ENCODE results near the gene TFR2. TPM values are rescaled to one million over a fixed set of nuclear protein-coding genes. Genes with fewer than 3 reads are reported as not detected.
"Not testable (repeated sequence)": the region's sequence is repeated elsewhere in the genome, so short reads cannot be mapped to it uniquely, and the experiment has no call there.

TFR2 gene
- total RNA-seq, 4 donors from 2014 or later: 0.38 to 1.1 (median 0.84) TPM

DNA sequence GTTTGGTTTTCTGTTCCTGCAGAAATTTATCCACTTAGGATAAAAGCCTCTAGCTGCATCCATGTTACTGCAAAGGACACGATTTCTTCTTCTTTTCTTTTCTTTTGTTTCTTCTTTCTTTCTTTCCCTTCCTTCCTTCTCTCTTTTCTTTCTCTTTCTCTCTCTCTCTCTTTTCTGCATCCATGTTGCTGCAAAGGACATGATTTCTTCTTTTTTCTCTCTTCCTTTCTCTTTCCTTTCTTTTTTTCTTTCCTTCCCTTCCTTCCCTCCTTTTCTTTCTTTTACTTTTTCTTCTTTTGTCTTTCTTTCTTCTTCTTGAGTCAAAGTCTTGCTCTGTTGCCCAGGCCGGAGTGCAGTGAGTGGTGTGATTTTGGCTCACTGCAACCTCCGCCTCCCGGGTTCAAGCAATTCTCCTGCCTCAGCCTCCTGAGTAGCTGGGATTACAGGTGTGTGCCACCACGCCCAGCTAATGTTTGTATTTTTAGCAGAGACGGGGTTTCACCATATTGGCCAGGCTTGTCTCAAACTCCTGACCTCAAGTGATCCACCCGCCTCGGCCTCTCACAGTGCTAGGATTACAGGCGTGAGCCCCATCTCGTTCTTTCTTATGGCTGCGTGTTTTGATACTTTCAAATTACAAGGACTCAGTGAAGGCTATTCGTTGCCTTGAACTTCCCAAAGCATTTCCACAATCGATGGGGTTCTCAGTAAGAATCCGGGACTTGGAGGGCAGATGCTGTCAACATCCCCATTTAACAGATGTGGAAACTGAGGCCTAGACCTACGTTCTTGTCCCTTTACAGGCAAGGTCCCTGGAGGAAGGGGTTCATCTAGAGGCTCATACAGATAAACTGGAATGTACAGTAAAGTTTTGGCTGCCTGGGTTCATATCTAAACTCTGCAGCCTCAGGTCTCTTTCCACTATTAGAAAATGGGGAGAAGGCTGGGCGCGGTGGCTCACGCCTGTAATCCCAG, 30.3 kb upstream of the TFR2 start:
- Histone ChIP-seq H3K27me3 (no peaks in the 10 kb centered on the region), H3K9me3 (no peaks in the 10 kb centered on the region), H3K4me1 (peaks cover 9 to 23% (median 12%) of the 10 kb centered on the region in 3 donors), H3K4me3 (no peak overlapping the region), H3K27ac (no peak overlapping the region), H3K36me3 (peaks cover 0 to 6% (median 2%) of the 10 kb centered on the region in 3 donors)
- intact Hi-C loops (cut with DNase I): no loop called here
- 84 to 88% methylated on average over 9 to 15 of the region's 18 CpGs for WGBS, 2 donors
- no peak for TF ChIP-seq POLR2A (IDR thresholded peaks at IDR 0.05)
- TF ChIP-seq, protein P1, sequence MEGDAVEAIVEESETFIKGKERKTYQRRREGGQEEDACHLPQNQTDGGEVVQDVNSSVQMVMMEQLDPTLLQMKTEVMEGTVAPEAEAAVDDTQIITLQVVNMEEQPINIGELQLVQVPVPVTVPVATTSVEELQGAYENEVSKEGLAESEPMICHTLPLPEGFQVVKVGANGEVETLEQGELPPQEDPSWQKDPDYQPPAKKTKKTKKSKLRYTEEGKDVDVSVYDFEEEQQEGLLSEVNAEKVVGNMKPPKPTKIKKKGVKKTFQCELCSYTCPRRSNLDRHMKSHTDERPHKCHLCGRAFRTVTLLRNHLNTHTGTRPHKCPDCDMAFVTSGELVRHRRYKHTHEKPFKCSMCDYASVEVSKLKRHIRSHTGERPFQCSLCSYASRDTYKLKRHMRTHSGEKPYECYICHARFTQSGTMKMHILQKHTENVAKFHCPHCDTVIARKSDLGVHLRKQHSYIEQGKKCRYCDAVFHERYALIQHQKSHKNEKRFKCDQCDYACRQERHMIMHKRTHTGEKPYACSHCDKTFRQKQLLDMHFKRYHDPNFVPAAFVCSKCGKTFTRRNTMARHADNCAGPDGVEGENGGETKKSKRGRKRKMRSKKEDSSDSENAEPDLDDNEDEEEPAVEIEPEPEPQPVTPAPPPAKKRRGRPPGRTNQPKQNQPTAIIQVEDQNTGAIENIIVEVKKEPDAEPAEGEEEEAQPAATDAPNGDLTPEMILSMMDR (IDR thresholded peaks at IDR 0.05): no peak
- no peak for DNase-seq

DNA sequence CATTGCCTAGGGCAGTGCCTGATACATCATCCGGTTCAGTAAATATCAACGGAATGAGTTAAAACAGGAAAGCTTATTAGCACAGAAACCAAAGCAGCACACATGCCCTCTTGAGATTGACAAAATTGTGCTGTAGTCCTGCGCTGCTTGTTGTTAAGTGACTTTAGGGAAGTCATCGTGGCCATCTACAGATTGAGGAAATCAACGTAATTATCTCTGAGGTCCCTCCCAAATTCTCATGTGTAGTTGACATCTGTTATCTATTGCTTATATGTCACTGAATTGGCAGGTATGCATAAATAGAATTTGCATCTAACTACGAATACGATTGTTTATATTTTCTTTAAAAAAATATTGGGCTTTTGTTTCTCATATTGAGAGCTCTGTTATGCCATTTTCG, 28.7 kb upstream of the TFR2 start:
- no peak for DNase-seq
- no peaks in the 10 kb centered on the region for H3K9me3 ChIP-seq
- no peak overlapping the region for H3K27ac ChIP-seq
- H3K4me3 ChIP-seq: no peak overlapping the region
- WGBS, 2 donors: 54 to 56% methylated on average over 8 of the region's 8 CpGs
- no peaks in the 10 kb centered on the region for H3K27me3 ChIP-seq
- TF ChIP-seq, protein P1 (IDR thresholded peaks at IDR 0.05): no peak
- no peak for TF ChIP-seq POLR2A (IDR thresholded peaks at IDR 0.05)
- H3K4me1 ChIP-seq: peaks cover 3 to 7% (median 4%) of the 10 kb centered on the region in 3 donors
- intact Hi-C loops (cut with DNase I): no loop called here
- H3K36me3 ChIP-seq: no peaks in the 10 kb centered on the region

DNA sequence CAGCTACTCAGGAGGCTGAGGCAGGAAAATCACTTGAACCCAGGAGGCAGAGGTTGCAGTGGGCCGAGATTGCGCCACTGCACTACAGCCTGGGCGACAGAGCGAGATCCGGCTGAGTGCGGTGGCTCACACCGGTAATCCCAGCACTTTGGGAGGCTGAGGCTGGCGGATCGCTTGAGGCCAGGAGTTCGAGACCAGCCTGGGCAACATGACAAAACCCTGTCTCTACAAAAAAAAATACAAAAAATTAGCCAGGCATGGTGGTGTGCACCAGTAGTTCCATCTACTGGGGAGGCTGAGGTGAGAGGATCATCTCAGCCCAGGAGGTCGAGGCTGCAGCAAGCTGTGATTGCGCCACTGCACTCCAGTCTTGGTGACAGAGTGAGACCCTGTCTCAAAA, 27.8 kb upstream of the TFR2 start:
- intact Hi-C loops (cut with DNase I); H3K9me3 ChIP-seq; DNase-seq; H3K27ac ChIP-seq; H3K4me1 ChIP-seq; H3K27me3 ChIP-seq; H3K36me3 ChIP-seq; H3K4me3 ChIP-seq: not testable (repeated sequence)
- 86 to 94% methylated on average over 12 of the region's 12 CpGs for WGBS, 2 donors

DNA sequence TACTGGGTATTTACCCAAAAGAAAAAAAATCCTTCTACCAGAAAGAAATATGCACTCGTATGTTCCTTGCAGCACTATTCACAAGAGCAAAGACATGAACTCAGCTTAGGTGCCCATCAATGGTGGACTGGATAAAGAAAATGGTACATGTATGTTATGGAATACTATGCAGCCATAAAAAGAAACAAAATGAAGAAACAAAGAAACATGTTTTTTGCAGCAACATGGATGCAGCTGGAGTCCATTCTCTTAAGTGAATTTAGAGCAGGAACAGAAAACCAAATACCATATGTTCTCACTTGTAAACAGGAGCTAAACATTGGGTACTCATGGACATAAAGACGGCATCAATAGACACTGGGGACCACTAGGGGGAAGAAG, 26.7 kb upstream of the TFR2 start:
- TF ChIP-seq, protein P1 (IDR thresholded peaks at IDR 0.05): no peak
- TF ChIP-seq POLR2A (IDR thresholded peaks at IDR 0.05): no peak
- no peak for DNase-seq
- Histone ChIP-seq H3K4me1 (peaks cover 3 to 5% (median 4%) of the 10 kb centered on the region in 3 donors), H3K36me3 (no peaks in the 10 kb centered on the region), H3K27me3 (no peaks in the 10 kb centered on the region), H3K27ac (no peak overlapping the region), H3K4me3 (no peak overlapping the region), H3K9me3 (no peaks in the 10 kb centered on the region)
- intact Hi-C loops (cut with DNase I): no loop called here
- WGBS, 2 donors: 85 to 86% methylated on average over 2 of the region's 2 CpGs

DNA sequence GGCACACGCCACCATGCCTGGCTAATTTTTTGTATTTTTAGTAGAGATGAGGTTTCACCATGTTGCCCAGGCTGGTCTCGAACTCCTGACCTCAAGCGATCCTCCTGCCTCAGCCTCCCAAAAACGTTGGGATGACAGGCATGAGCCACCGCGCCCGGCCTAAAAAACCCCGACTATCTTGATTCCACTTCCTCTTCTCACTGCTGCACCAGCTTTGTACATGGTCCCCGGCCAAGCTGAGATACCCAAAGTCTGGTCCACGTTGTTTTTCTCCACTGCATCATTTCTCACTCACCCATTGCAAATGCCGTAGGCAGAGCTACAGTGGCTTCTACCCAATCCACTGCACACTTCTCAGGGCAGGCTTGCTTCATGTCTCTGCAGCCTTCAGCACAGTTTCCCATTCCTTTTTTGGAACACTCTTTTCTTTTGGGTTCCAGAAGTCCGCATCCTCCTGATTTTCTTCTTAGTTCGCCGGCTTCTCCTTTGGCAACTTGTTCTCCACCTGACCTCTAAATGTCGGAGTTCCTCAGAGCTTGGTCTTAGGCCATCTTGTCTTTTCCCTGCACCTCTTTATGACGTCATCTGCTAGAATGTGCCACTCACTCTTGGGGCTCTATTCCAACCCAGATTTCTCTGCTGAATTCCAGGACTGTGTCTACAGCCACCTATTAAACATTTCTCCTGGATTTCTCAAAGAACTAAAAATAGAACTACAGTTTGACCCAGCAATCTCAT, 26.1 kb upstream of the TFR2 start:
- Histone ChIP-seq H3K27ac (no peak overlapping the region), H3K27me3 (no peaks in the 10 kb centered on the region), H3K36me3 (no peaks in the 10 kb centered on the region), H3K4me1 (peaks cover 0 to 2% (median 0%) of the 10 kb centered on the region in 3 donors), H3K9me3 (no peaks in the 10 kb centered on the region), H3K4me3 (no peak overlapping the region)
- intact Hi-C loops (cut with DNase I): no loop called here
- WGBS, 2 donors: 65 to 69% methylated on average over 14 to 16 of the region's 16 CpGs
- TF ChIP-seq, protein P1 (IDR thresholded peaks at IDR 0.05): no peak
- TF ChIP-seq POLR2A (IDR thresholded peaks at IDR 0.05): no peak
- DNase-seq: no peak

Data from esophagus squamous epithelium (tissue), 5 donors.